HG03025 (cell line): ENCODE measurements around the gene FAM186B.
"Not testable (repeated sequence)": the region's sequence is repeated elsewhere in the genome, so short reads cannot be mapped to it uniquely, and the experiment has no call there.

Experiments
- ATAC-seq: cut with Tn5 transposase; IDR thresholded peaks from one replicate; pipeline ENCODE4 v1.9.1; 2021; ENCODE audit warnings: mild to moderate bottlenecking, moderate library complexity; ENCODE audit not compliant: unreplicated experiment, low FRiP score

The FAM186B gene

DNA sequence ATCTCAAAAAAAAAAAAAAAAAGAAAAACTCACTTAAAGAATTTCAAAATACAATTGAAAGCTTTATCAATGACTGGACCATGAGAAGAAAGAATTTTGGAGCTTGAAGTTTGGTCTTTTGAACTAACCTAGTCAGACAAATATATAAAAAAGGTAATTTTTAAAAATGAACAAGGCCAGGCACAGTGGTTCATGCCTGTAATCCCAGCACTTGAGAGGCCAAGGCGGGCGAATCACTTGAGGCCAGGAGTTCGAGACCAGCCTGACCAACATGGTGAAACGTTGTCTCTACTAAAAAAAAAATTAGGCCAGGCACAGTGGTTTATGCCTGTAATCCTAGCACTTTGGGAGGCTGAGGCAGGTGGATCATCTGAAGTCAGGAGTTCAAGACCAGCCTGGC is 5.3 kb upstream of the FAM186B start:
- not testable (repeated sequence) for ATAC-seq

DNA sequence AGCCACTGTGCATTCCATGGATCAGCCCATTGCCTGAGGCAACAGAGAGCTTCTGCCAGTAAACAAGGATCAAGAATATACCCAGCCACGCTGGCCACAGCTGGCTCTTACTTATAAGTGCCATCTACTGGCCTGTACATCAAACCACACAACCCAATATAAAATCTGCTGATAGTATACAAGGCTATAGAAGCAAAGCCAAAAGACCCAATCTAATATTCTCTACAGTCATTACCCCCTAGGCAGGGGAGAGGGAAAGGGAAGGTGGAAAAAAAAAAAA is 4.4 kb upstream of the FAM186B start:
- ATAC-seq: no peak

GRCh38 chr12:49609059-49609874 is 3.8 kb upstream of the FAM186B start:
- no peak for ATAC-seq

DNA sequence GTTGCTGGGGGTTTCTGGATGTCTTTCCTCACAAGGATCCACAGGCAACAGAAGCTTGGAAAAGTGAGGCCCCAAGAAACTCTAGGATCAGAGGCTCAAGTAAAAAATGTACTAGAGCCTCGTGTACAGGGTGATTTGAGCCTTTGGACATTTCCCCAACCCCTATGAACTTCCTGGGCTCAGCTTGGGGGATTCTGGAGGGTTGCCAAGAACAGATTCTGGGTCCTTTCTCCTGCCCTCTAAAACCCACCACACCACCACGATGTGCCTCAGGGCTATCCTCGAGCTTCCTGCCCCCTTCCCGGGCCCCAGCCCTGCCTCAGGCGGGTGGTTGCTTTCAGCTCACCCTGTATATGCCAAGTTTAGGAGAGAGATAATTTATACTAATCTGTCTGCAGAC is 583 bp downstream of the FAM186B start:
- no peak for ATAC-seq

DNA sequence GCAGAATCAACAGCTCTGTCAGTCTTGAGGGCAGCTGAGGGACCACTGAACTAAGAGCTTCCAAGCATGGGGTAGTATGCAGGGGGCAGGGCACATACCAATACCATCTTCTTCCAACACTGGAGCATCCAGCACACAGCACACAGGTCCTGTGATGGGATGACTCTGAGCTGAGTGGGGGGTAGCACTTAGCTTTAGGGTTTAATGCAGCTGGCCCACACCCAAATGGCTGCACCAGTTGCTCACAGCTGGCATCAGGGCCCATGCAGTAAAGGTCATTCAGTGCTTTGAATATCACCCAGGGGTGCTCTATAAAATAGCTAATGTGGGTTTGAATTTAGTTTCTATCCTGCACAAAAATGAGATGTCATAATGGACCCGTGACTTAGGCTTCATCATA is 1.7 kb downstream of the FAM186B start:
- ATAC-seq: no peak

DNA sequence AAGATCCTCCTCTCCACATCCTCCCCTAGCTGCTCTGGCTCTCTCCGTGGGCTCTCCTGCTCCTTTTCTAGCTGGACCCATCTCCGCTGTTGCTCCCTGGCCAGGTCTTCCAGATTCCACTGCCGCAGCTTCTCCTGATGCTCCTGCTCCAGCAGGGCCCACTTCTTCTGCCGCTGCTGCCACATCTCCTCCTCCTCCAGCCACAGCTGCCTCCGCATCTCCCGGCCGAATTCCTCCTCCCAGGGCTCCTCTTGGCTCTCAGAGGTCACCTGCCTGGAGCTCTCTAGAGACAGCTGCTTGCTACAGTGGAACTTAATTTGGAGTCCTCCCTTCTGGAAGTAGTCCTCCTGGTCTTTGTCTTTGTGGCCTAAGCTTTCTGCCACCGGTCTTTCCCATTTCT is 5.5 kb downstream of the FAM186B start:
- no peak for ATAC-seq

- ATAC-seq: no peak
These were observed 6.9 kb downstream of the FAM186B start for GRCh38 chr12:49598527-49598926.

DNA sequence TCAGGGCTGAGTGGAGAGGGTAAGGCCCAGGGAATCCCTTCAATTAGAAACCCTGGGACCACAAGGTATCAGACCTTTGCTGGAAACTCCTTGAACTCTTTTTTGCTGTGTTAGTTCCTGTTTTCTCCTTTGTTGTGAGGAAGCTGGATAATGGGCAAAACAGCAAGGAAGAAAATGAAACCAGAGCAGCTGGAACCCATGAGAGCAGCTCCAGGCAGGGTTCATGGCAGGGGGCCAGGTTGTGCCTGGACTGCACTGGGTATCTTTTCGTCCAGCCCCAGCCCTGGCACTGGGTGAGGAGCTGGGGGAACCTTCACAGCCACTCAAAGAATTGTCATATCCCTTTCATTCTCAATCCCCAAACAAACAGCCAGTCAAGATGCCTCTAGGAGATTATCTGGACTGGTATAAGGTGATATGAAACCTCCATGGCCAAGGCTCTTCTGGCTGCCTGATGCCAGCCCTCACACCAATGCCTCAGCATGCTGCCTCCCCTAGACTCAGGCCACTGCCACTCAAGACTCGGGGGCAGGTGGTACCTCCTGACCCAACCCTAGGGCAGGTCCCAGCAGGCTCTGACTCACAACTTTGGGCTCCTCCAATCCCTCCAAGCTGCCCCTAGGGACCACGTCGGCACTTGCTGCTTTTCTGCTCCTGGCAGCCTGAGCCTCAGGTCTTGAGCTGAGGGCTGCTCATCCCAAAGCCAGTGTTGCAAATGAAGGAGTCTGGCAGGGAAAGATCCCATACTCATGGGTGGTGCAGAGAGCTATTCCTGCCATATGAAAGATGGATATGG is 16.5 kb downstream of the FAM186B start:
- no peak for ATAC-seq

DNA sequence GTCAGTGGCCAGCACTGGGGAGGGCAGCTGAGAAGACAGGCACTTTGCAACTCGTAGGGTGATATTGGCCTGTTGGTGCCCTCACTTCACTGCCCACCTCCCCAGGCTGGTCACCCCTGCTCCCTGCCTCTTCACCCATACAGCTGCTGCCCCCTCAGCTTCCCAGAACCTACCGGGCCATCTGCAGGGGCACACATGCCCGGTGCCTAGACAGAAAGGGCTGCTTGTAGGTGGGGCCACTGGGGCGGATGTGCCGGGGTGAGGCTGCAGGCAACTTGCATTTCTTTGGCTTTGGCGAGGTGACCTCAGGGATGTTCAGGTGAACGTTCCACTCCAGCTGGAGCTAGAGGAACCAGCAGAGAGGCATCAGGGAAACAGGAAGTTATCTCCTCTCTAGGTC is 17.2 kb downstream of the FAM186B start:
- no peak for ATAC-seq

DNA sequence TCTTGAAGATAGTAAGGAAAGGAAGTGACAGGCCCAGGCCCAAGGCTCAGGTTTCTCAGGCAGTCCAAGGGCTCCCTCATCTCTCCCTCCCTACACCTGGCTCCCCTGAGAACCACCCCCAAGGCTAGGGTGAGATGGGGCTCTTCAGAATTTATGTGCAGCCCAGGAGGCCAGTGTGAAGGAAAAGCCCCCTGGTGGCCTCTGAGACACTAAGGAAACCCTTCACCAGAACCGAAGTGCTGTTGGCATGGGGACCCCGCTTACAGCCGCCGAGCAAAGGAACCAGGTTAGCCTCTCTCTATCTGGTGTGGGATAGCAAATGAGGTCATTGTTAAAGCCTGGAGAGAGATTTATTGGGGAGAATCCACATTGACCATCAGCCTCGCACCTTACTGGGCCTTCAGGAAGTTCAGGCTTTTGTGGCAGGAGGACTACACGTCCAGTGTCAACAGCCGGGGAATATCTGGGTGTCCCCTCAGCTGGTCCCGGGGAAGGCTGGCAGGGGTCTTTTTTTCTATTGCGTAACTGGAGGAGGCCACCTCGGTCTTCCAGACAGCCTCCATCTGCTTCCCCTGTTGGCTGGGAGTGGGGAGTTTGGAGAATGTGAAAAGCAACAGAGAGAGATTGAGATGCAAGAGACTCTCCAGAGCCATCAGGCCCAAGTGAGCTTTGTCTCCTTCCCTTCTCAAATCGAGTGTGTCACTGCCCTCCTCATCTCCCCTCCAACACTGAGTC is 18.1 kb downstream of the FAM186B start:
- no peak for ATAC-seq

DNA sequence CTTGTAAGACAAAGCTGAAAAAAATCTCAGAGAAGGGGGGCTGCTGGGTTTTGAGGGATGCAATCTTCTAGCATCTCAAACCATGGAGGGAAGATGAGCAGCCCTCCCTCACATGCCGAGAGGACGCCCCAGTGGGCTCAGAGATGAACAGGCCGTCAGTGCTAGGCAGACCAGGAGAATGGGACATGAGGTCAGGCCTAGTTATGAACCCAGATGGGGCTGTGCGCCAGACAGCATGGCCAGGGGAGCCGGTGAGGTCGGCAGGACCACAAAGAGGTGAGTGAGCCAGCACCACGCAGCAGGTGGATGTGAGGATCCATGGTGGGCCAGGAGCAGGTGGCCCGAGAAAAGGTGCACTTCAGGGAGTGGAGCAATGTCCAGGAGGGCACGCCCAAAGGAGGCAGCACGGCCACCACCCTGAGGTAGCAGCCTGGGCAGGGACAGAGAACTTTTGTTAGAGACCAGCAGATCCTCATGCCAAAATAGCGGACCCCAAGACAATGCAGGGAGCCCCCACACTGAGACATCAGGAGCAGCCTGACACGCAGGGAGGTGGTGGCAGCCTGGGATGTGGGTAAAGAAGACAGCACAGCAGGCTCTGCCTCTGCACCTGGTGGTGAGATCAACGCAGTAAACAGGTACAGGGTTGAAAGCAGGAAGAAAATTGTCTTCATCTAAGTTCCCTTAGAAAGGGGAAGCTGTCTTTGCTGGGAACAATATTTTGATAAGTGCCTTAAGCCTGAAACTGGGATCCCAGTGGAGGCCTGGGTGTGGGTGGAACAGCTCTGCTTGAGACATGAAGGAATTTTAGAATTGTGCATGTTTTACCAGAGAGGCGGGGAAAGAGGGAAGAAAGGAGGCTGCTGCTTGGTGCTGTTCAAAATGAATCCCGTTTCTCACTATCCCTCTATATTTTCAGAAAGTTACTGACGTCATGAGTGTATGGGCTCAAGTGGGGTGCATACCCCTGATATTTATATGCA is 19.7 kb downstream of the FAM186B start:
- ATAC-seq: no peak

- no peak for ATAC-seq
These were observed 20.8 kb downstream of the FAM186B start for GRCh38 chr12:49584591-49584990.

DNA sequence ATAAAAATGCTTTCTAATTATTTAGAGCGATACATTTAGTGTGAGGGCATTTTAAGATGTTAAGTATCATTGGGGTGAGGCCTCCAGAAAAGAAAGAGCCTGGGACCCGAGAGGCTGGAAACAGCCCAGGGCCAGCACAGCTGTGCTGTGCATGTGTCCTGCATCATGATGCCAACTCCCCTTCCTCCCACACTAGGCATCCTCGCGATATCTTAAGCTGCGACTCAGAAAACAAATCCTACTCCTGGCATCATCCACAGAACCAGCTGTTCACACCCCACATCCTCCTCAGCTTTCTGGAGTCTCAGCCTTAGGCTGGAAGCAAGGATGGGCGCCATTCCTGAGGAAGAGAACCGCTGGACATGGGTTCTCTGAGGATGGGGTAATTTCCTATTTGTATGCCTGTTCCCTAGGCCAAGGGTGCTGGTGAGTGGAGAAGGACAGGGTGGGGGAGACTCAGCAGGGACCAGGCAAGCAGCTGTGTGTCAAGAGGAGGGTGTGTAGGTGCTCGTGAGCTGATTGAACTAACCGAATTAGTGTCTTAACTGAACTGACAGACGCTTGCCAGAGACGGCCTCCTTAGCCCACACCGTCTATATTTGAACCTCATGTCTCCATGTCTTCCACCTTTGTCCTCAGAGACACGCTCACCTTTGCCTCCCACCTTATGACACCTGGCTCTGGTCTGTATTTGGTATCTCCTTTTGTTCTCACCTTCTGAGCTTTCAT is 21.9 kb downstream of the FAM186B start:
- no peak for ATAC-seq

DNA sequence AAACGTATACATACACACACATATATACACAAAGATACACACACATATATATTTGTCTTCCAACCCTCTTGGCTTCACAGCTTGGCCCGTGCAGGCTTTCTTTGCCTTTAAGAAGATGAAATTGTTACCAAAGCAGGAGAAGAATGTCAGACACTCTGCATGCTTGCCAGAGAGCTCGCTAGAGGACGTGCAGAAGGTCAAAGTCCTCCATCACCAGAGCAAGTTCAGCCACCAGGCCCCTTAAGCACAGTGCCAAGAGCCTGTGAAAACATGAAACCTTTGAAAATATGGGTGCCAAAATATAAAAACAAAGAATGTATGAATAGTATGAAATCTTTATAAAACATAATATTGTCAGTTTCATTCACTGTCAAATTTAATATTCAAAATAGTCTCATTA is 22.6 kb downstream of the FAM186B start:
- no peak for ATAC-seq

- no peak for ATAC-seq
These were observed 23.2 kb downstream of the FAM186B start for GRCh38 chr12:49582201-49582600.

DNA sequence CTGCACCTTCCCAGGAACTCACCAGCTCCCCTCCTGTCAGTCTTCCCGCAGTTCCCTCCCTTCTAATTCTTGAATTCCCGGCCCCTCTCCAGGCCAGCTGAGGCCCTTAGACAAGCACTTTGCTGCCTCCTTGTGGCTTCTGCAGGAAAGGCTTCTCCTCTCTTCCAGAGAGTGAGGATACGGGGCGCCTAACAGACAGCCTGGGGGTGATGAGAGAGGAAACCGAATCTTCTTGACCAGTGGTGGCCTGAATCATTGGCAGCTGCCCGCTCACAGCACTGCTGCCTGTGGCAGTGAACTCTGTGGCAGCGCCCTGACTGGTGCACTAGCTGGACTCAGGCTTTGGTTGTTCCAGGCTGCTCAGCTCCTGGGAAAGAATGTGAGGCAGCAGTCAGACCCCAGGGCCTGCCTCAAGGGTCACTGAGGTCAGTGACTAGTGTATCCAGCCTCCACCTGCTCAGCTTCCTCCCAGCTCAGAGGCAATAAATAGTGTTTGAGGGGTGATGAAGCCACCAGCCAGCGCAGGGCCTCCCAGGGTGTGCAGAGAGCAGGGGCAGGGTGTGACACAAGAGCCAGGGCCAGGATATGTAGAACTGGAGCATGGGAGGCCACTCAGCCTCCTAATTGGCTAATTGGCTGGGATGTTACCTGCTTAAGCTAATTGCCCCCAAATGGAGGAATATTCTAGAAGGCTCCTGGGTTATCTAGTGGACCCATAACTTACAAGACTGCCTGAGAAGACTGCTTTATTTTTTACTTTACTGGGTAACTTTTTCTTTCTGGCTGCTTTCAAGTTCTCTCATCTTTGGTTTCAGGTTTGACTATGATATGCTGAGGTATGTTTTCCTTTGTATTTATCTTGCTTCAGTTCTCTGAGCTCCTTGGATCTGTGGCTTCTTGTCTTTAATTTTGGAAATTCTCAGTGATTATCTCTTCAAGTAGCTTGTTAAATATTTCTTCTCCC is 24.6 kb downstream of the FAM186B start:
- no peak for ATAC-seq

DNA sequence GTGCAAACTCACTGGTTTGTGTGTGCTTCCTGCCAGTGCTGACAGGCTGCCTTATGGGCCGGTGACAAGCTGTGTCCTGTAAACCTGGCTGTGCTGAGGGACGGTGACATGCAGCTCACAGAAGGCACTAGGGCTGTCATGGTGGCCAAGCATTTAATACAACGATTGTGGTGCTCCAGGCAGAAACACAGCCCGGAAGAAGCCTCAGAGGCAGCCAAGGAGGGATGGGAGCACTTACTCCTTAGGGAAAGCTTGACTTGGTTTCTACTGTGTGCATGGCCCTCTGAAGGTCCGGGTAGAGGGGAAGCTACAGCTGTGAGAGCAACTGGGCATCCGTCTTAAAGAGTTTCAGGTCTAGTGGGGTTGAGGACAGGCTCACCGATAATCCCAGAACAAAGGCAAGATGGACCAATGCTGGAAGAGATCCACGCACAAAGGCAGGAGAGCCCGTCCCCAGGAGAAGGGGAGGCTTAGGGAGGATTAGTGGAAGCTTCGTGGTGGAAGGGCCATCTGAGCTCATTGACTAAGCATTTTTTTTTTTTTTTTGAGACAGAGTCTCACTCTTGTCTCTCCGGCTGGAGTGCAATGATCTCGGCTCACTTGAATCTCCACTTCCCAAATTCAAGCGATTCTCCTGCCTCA is 26.8 kb downstream of the FAM186B start:
- no peak for ATAC-seq
